A673 (cell line): Measurements from ENCODE around the gene NCKAP5.

Source experiments
- EZH2 ChIP-seq: fragments of 200-600 bp; sonication (generic); IDR thresholded peaks from 2 replicates; pipeline ENCODE4 v1.6.1; 2017; ENCODE audit warnings: borderline replicate concordance, low read depth, mild to moderate bottlenecking, mixed read lengths, antibody characterized with exemption, low read length; ENCODE audit not compliant: poor library complexity, severe bottlenecking
- TF ChIP-seq, protein P1 (sequence below): fragments of 300-800, 200-600 bp; sonication (generic); conservative IDR thresholded peaks from 2 replicates; pipeline ENCODE4 v1.5.1; 2017; ENCODE audit warnings: low read depth, mild to moderate bottlenecking, antibody characterized with exemption, low read length, moderate library complexity, mixed read lengths

DNA sequence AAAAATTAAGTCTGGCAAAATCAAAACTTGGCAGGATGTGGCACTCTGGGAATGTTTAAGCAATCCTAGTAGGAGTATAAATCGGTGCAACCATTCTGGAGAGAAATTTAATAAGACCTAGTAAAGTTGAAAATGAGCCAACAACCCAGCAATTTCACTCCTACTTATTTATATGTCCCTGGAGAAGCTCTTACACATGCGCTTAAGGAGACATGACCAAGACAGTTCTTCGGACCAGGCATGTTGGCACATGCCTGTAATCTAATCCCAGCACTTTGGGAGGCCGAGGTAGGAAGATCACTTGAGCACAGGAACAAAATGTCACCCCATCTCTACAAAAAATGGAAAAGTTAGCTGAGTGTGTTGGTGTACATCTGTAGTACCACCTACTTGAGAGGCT is 523.7 kb downstream of the NCKAP5 start:
- TF ChIP-seq, protein P1, sequence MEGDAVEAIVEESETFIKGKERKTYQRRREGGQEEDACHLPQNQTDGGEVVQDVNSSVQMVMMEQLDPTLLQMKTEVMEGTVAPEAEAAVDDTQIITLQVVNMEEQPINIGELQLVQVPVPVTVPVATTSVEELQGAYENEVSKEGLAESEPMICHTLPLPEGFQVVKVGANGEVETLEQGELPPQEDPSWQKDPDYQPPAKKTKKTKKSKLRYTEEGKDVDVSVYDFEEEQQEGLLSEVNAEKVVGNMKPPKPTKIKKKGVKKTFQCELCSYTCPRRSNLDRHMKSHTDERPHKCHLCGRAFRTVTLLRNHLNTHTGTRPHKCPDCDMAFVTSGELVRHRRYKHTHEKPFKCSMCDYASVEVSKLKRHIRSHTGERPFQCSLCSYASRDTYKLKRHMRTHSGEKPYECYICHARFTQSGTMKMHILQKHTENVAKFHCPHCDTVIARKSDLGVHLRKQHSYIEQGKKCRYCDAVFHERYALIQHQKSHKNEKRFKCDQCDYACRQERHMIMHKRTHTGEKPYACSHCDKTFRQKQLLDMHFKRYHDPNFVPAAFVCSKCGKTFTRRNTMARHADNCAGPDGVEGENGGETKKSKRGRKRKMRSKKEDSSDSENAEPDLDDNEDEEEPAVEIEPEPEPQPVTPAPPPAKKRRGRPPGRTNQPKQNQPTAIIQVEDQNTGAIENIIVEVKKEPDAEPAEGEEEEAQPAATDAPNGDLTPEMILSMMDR = no peak
- TF ChIP-seq EZH2 = no peak
